ENCODE data around the gene SCAF1. TPM values are rescaled to one million over a fixed set of nuclear protein-coding genes. Genes with fewer than 3 reads are reported as not detected.
A peak's percentile ranks its signal among the peaks of the same experiment; 100 is the strongest.

Gene SCAF1
- total RNA-seq, 1 donor from 2014 or later: 38.8 TPM

DNA sequence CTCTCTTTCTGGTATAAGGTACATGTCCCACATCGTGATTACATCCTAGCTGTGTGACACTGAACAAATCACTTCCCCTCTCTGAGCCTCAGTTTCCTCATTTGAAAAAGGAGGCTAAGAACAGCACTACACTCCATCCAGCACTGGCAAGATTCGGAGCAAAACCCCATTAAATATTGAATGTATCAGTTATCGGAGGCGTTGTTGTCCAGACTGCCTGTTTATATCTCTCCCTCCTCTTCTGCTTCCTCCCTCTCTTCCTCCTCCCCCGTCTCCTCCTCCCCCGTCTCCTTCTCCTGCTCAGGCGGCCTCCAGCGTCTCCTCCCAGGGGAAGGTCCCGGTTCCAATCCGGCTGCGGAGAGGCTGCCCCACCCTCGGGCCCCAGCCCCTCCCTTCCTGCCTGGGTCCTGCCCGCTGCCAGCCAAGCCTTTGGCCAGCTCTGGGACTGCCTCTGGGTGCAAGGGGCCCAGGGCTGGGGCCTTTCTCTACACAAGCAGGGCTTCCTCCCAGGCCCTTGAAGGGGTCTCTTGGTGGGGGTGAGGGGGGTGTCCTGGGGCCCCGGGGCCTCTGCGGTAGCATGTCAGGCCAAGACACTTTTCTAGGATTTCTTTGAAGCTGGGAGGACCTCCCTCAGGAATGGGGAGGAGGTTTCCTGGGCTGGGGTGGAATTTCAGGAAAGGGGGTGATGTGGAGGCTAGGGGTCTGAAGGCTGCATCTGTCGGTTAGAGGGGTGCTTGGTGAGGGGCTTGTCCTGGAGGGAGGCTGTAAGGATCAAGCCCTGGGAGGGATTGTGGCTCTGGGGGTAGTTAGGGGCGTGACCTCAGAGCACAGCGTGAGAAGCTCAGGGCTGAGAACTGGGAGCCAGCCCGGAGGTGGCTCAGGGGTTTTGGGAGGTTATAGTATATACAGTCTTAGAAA lies 3.9 kb upstream of the SCAF1 start:
- H3K4me1 ChIP-seq: peaks cover 76% of the 10 kb centered on the region
- intact Hi-C loops (cut with micrococcal nuclease): no loop called here
- TF ChIP-seq, protein P1, sequence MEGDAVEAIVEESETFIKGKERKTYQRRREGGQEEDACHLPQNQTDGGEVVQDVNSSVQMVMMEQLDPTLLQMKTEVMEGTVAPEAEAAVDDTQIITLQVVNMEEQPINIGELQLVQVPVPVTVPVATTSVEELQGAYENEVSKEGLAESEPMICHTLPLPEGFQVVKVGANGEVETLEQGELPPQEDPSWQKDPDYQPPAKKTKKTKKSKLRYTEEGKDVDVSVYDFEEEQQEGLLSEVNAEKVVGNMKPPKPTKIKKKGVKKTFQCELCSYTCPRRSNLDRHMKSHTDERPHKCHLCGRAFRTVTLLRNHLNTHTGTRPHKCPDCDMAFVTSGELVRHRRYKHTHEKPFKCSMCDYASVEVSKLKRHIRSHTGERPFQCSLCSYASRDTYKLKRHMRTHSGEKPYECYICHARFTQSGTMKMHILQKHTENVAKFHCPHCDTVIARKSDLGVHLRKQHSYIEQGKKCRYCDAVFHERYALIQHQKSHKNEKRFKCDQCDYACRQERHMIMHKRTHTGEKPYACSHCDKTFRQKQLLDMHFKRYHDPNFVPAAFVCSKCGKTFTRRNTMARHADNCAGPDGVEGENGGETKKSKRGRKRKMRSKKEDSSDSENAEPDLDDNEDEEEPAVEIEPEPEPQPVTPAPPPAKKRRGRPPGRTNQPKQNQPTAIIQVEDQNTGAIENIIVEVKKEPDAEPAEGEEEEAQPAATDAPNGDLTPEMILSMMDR (IDR thresholded peaks at IDR 0.05; ENCODE audit: borderline replicate concordance): no peak

DNA sequence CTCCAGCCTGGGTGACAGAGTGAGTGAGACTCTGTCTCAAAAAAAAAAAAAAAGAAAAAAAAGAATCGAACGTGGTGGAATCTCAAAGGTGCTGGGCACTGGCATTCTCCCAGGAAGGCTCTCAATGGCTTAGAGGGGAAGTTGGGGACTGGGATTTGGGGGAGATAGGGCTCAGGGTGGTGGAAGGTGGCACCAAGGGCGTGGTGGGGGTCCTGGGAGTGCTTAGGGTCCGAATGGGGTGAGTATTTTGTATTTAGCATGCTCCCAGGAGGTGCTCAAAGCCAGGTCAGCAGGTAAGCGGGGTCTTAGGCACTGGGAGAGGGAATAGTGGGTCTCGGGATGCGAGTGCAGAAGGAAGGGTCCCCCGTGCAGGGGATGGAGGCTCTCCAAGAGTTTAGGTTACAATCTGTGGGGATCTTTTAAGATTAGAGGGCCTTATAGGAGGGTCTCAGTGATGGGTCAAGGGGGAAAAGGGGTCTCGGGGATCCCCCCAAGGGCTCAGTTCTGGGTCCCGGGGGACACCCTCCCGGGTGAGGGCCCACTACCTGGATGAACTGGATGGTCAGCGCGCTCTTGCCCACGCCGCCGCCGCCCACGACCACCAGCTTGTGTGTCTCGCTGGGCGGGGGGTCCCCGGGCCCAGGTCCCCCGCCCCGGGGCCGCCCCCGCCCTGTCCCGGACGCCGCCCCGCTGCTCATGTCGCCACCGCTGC lies 2.5 kb upstream of the SCAF1 start:
- Histone ChIP-seq H3K36me3 (peaks cover 20% of the 10 kb centered on the region), H3K4me3 (peak overlapping the region; percentile 98), H3K4me1 (peaks cover 86% of the 10 kb centered on the region), H3K27ac (replicated peaks) (peak overlapping the region; percentile 100), H3K9me3 (replicated peaks) (no peaks in the 10 kb centered on the region), H3K27me3 (ENCODE audit: low read depth) (no peaks in the 10 kb centered on the region)
- intact Hi-C loops (cut with micrococcal nuclease): no loop called here
- TF ChIP-seq, protein P1 (IDR thresholded peaks at IDR 0.05; ENCODE audit: borderline replicate concordance): no peak
- no peak for DNase-seq

More for the DNA sequence above, 3.9 kb upstream of the SCAF1 start:
- Histone ChIP-seq H3K9me3 (replicated peaks) (no peaks in the 10 kb centered on the region), H3K36me3 (peaks cover 23% of the 10 kb centered on the region), H3K4me3 (peak overlapping the region; percentile 98), H3K27ac (replicated peaks) (peak overlapping the region; percentile 100), H3K27me3 (ENCODE audit: low read depth) (no peaks in the 10 kb centered on the region)
- peak; percentile 92 for DNase-seq

DNA sequence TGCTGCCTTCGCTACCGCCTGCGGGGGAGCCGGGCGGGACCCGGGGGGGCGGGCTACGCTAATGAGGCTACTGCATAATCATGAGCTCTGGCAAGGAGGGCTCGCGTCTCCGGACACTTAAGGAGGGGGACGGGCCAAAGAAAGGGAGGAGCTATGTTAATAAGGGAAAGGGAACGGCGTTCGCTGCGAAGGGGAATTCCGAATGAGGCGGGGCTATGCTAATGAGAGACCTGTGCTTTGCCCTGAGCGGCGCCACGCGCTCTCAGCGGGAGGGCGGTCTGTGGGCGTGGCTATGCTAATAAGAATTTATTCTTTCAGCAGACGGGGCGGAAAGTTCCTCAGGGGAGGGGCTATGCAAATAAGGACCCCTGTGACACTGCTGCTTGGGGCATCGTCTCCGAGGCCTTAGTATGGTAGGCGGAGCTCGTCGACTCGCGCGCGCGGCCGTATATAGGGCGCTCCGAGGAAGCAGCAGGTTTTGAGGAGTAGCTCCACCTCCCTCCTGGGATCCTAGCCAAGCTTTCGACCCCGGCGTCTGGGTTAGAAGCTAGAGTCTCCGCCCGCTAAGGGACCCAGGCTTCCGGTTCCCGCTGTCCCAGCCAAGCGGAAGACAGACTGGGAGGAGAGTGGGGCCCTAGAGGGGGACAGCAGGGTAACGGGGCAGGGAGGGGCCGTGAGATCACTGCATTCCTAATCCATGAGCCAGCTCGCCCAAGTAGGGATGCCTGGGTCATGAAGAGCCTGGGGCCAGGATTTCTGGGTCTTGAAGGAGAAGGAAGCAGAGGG lies 1.7 kb upstream of the SCAF1 start, which contains the start of gene RRAS:
Gene RRAS (minus strand): TSS at position 31 of the 786 bp plus-strand sequence. CDS start 45 bp downstream, outside the sequence.
- intact Hi-C loops (cut with micrococcal nuclease): no loop called here
- TF ChIP-seq, protein P1 (IDR thresholded peaks at IDR 0.05; ENCODE audit: borderline replicate concordance): no peak
- Histone ChIP-seq H3K27ac (replicated peaks) (peak within 1 kb of the TSS; percentile 100), H3K4me1 (peaks cover 87% of the 10 kb centered on the region), H3K27me3 (ENCODE audit: low read depth) (no peaks in the 10 kb centered on the region), H3K9me3 (replicated peaks) (no peaks in the 10 kb centered on the region), H3K4me3 (peak within 1 kb of the TSS; percentile 98), H3K36me3 (peaks cover 18% of the 10 kb centered on the region)
- DNase-seq: peak; percentile 99

DNA sequence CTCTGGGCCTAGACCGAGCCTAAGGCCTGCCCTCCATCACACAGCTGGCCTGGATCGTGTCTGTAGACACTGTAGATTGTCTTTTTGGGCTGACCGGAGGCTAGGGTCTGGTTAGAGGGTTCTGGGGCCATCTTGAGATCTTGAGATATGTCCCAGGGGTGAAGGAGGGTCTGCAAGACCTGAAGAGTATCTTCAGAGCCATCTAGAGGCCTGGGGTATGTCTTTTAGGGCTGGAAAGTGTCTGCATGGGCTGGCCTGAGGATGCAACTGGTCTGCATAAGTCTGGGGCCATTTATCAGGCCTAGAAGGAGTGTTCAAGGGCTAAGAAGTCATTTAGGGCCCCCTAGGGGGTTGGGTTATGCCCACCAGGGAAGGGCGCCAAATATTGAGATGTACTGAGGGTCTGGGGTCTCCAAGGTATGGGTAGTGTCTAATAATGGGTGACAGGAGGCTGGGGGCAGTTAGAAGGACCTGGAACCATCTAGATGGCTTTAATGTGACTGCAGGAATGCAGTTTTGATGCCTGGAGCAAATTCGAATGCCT lies 555 bp downstream of the SCAF1 start:
- Histone ChIP-seq H3K27me3 (ENCODE audit: low read depth) (no peaks in the 10 kb centered on the region), H3K36me3 (peaks cover 26% of the 10 kb centered on the region), H3K9me3 (replicated peaks) (no peaks in the 10 kb centered on the region), H3K4me1 (peaks cover 71% of the 10 kb centered on the region), H3K4me3 (peak overlapping the region; percentile 98), H3K27ac (replicated peaks) (peak overlapping the region; percentile 100)
- TF ChIP-seq, protein P1 (IDR thresholded peaks at IDR 0.05; ENCODE audit: borderline replicate concordance): no peak
- intact Hi-C loops (cut with micrococcal nuclease): no loop called here
- DNase-seq: no peak

DNA sequence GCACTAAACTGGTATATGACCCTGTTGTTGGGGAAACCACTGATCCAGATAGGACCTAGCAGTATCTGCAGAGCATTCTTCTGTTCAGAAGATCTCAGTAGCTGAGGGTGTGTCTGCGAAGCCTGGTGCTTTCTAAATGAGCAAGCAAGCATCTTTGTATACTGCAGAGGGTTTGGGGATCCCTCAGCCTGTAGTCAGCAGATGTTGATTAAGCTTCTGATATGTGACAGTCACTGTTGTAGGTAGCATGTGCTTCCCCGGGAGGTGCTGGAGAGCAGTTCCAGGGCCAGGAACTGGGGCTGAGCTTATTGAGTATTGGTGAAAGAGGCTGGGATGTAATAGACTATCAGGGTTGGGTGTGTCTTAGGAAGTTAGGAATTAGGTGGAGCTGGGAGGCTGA lies 1.5 kb downstream of the SCAF1 start:
- Histone ChIP-seq H3K4me1 (peaks cover 62% of the 10 kb centered on the region), H3K4me3 (peak overlapping the region; percentile 98)

More for the DNA sequence above, 1.5 kb downstream of the SCAF1 start:
- no peak for DNase-seq
- Histone ChIP-seq H3K27me3 (ENCODE audit: low read depth) (no peaks in the 10 kb centered on the region), H3K36me3 (peaks cover 35% of the 10 kb centered on the region), H3K27ac (replicated peaks) (no peak overlapping the region), H3K9me3 (replicated peaks) (no peaks in the 10 kb centered on the region)
- intact Hi-C loops (cut with micrococcal nuclease): no loop called here
- TF ChIP-seq, protein P1 (IDR thresholded peaks at IDR 0.05; ENCODE audit: borderline replicate concordance): no peak
